ENCODE measurements around the gene CCNQ.

DNA sequence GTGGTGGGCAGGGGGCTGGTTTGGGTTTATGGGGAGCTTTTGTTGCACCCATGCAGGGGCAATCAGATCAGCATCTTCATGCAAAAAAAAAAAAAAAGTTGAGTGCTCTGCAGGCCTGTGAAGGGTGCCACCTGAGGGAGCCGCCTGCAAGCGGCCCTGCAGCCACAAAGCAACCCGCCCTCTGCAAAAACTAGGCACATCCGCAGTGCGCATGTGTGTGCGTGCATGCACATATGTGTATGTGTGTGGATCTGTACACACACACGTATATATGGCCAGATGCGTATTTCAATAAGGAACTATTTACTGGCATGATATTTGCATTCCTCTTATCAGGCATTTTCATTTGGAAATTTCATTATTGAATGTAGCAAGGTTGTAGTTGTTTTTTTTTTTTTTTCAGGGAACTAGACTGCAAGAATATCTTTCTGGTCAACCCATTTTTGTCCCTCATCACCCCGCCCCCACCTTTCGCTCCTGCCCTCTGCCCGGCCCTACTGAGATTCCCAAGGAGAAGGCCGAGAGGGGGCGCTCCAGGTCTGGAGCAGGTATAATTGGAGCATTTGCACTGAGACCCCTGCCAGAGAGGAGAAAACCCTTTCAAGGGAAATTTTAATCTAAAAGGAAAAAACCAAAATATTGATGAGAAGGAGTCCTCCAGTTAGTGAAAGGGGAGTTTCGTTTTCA lies 18.1 kb downstream of the CCNQ start:
- TF ChIP-seq, protein P1, sequence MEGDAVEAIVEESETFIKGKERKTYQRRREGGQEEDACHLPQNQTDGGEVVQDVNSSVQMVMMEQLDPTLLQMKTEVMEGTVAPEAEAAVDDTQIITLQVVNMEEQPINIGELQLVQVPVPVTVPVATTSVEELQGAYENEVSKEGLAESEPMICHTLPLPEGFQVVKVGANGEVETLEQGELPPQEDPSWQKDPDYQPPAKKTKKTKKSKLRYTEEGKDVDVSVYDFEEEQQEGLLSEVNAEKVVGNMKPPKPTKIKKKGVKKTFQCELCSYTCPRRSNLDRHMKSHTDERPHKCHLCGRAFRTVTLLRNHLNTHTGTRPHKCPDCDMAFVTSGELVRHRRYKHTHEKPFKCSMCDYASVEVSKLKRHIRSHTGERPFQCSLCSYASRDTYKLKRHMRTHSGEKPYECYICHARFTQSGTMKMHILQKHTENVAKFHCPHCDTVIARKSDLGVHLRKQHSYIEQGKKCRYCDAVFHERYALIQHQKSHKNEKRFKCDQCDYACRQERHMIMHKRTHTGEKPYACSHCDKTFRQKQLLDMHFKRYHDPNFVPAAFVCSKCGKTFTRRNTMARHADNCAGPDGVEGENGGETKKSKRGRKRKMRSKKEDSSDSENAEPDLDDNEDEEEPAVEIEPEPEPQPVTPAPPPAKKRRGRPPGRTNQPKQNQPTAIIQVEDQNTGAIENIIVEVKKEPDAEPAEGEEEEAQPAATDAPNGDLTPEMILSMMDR (IDR thresholded peaks at IDR 0.05) = no peak
- TF ChIP-seq POLR2A (IDR thresholded peaks at IDR 0.05) (no peak), POLR2AphosphoS5 (IDR thresholded peaks at IDR 0.05) (no peak)
